H1 (cell line): ENCODE results near the gene GPC6. TPM values are rescaled to one million over a fixed set of nuclear protein-coding genes. Genes with fewer than 3 reads are reported as not detected.

Experiments
- CTCF ChIA-PET: fragments of 300-600 bp; sonication (Branson Sonifier 250); formaldehyde crosslinking; loops from one replicate; lab custom pipeline; 2021; ENCODE audit not compliant: partially characterized antibody; lab: Charles Lee
- POLR2A ChIA-PET: fragments of 300-600 bp; sonication (Branson Sonifier 250); formaldehyde crosslinking; loops from one replicate; lab custom pipeline; 2021; ENCODE audit warnings: inconsistent platforms; ENCODE audit not compliant: partially characterized antibody; lab: Charles Lee
- DNase-seq, 2 experiments: peaks; one replicate each; pipeline versions ENCODE4 v3.0.0 to v3.0.0-alpha.2; 2010 to 2022; ENCODE audit warnings: low spot score in 2 of 2, low read depth in 1 of 2, mixed read lengths in 1 of 2
- FAIRE-seq: peaks from 2 replicates; lab custom pipeline; 2011; peaks lifted over from hg19 to GRCh38; lab: Jason Lieb, UNC
- H2AFZ ChIP-seq: 2 replicates; pipeline ENCODE4 v1.8.1; 2012; ENCODE audit warnings: low read length, inconsistent platforms
- H2AK5ac ChIP-seq: 2 replicates; pipeline ENCODE4 v1.6.1; 2013; ENCODE audit warnings: low read depth, low read length
- H2BK120ac ChIP-seq: replicated peaks from 2 replicates; pipeline ENCODE3; 2013; ENCODE audit warnings: low read depth, low read length, inconsistent platforms
- H2BK12ac ChIP-seq: 2 replicates; pipeline ENCODE4 v1.6.1; 2013; ENCODE audit warnings: low read depth, low read length
- H2BK15ac ChIP-seq: 2 replicates; pipeline ENCODE4 v1.6.1; 2013; ENCODE audit warnings: low read length
- H2BK20ac ChIP-seq: 2 replicates; pipeline ENCODE4 v1.6.1; 2013; ENCODE audit warnings: low read length
- H2BK5ac ChIP-seq: 2 replicates; pipeline ENCODE4 v1.6.1; 2013; ENCODE audit warnings: low read depth, low read length
- H3K14ac ChIP-seq: 2 replicates; pipeline ENCODE4 v1.6.1; 2013; ENCODE audit warnings: inconsistent platforms; ENCODE audit not compliant: insufficient read length
- H3K18ac ChIP-seq: 2 replicates; pipeline ENCODE4 v1.6.1; 2013; ENCODE audit warnings: low read length; ENCODE audit errors: extremely low read depth
- H3K23ac ChIP-seq: 2 replicates; pipeline ENCODE4 v1.6.1; 2013; ENCODE audit warnings: inconsistent platforms; ENCODE audit not compliant: insufficient read length
- H3K23me2 ChIP-seq: 2 replicates; pipeline ENCODE4 v1.6.1; 2013; ENCODE audit warnings: low read depth, low read length
- H3K27ac ChIP-seq: 2 replicates; pipeline ENCODE4 v1.6.1; 2011; ENCODE audit warnings: low read depth, low read length, inconsistent platforms
- H3K27me3 ChIP-seq, 4 experiments: replicated peaks in 1 of 4; 1 replicate in 1 of 4; 2 replicates in 3 of 4; pipeline versions ENCODE4 v1.6.1 to v1.8.1; 2011 to 2013; ENCODE audit warnings: low read length in 3 of 4, mild to moderate bottlenecking in 3 of 4, inconsistent platforms in 2 of 4, mixed read lengths in 2 of 4, moderate library complexity in 1 of 4; ENCODE audit not compliant: control insufficient read depth in 3 of 4, insufficient read depth in 3 of 4; ENCODE audit errors: extremely low read depth in 1 of 4
- H3K36me3 ChIP-seq, 4 experiments: 2 replicates each; pipeline versions ENCODE4 v1.6.1 to v1.8.1; 2011 to 2013; ENCODE audit warnings: mild to moderate bottlenecking in 4 of 4, low read length in 3 of 4, moderate library complexity in 2 of 4, control low read depth in 1 of 4, inconsistent platforms in 1 of 4; ENCODE audit not compliant: insufficient read depth in 4 of 4, control insufficient read depth in 2 of 4
- H3K4ac ChIP-seq: replicated peaks from 2 replicates; pipeline ENCODE3; 2013; ENCODE audit warnings: low read length, low read depth, mixed read lengths, inconsistent platforms; ENCODE audit not compliant: insufficient read length
- H3K4me1 ChIP-seq, 4 experiments: replicated peaks in 1 of 4; 1 replicate in 1 of 4; 2 replicates in 3 of 4; pipeline versions ENCODE4 v1.6.1 to v1.8.1; 2011 to 2013; ENCODE audit warnings: low read length in 3 of 4, inconsistent platforms in 2 of 4, mixed read lengths in 1 of 4; ENCODE audit not compliant: insufficient read depth in 4 of 4, control insufficient read depth in 3 of 4
- H3K4me2 ChIP-seq, 2 experiments: 2 replicates each; pipeline versions ENCODE4 v1.6.1 to v1.8.1; 2011 to 2013; ENCODE audit warnings: low read depth in 2 of 2, low read length in 2 of 2, control low read depth in 1 of 2, inconsistent platforms in 1 of 2, mild to moderate bottlenecking in 1 of 2; ENCODE audit not compliant: insufficient read depth in 1 of 2
- H3K4me3 ChIP-seq, 4 experiments: fragments of 200-600, 300-600 bp in 1 of 4; sonication (generic), shearing (Covaris generic), sonication (Bioruptor Twin) in 1 of 4; 2 replicates each; pipeline versions ENCODE4 v1.5.1 to v1.8.1; 2011 to 2016; ENCODE audit warnings: low read length in 4 of 4, low read depth in 3 of 4, control low read depth in 2 of 4, inconsistent platforms in 2 of 4, mild to moderate bottlenecking in 2 of 4, mixed read lengths in 1 of 4, moderate library complexity in 1 of 4; ENCODE audit not compliant: insufficient read depth in 2 of 4; ENCODE audit errors: extremely low read depth in 1 of 4
- H3K56ac ChIP-seq: replicated peaks from 2 replicates; pipeline ENCODE3; 2013; ENCODE audit warnings: low read depth, mild to moderate bottlenecking, mixed read lengths, low read length, inconsistent platforms; ENCODE audit not compliant: insufficient read length
- H3K79me1 ChIP-seq: 2 replicates; pipeline ENCODE4 v1.6.1; 2013; ENCODE audit warnings: low read depth, low read length, control low read depth
- H3K79me2 ChIP-seq, 2 experiments: 2 replicates each; pipeline versions ENCODE4 v1.6.1 to v1.8.1; 2012 to 2013; ENCODE audit warnings: low read length in 2 of 2, mild to moderate bottlenecking in 2 of 2, inconsistent platforms in 1 of 2; ENCODE audit not compliant: insufficient read depth in 2 of 2, control insufficient read depth in 1 of 2
- H3K9ac ChIP-seq, 4 experiments: replicated peaks in 1 of 4; 1 replicate in 1 of 4; 2 replicates in 3 of 4; pipeline versions ENCODE4 v1.6.1 to v1.8.1; 2011 to 2013; ENCODE audit warnings: low read depth in 3 of 4, low read length in 3 of 4, control low read depth in 2 of 4, mild to moderate bottlenecking in 2 of 4, moderate library complexity in 2 of 4, inconsistent platforms in 1 of 4; ENCODE audit errors: extremely low read depth in 1 of 4
- H3K9me3 ChIP-seq, 2 experiments: 2 replicates each; pipeline versions ENCODE4 v1.6.1 to v1.8.1; 2012 to 2013; ENCODE audit warnings: mild to moderate bottlenecking in 2 of 2, moderate library complexity in 2 of 2, control low read depth in 1 of 2, inconsistent platforms in 1 of 2, low read depth in 1 of 2, low read length in 1 of 2, mixed read lengths in 1 of 2; ENCODE audit not compliant: insufficient read depth in 2 of 2
- H4K20me1 ChIP-seq, 2 experiments: replicated peaks in 1 of 2; 2 replicates each; pipeline versions ENCODE3 to v1.8.1; 2011 to 2013; ENCODE audit warnings: inconsistent platforms in 2 of 2, low read length in 2 of 2, mild to moderate bottlenecking in 1 of 2; ENCODE audit not compliant: insufficient read depth in 2 of 2, control insufficient read depth in 1 of 2
- H4K5ac ChIP-seq: 2 replicates; pipeline ENCODE4 v1.6.1; 2013; ENCODE audit warnings: low read length, low read depth, mixed read lengths, inconsistent platforms; ENCODE audit not compliant: insufficient read length
- H4K8ac ChIP-seq: 2 replicates; pipeline ENCODE4 v1.8.0; 2013; ENCODE audit warnings: mild to moderate bottlenecking, moderate library complexity, low read length, inconsistent platforms; ENCODE audit not compliant: insufficient read depth; ENCODE audit errors: extremely low read depth
- H4K91ac ChIP-seq: replicated peaks from 2 replicates; pipeline ENCODE3; 2013; ENCODE audit warnings: low read length, mixed read lengths, inconsistent platforms; ENCODE audit not compliant: insufficient read length
- GTF2F1 ChIP-seq: IDR thresholded peaks from 2 replicates; pipeline ENCODE4 v1.6.1; 2012; ENCODE audit warnings: low read depth, low read length, improper control_type of control experiment, borderline replicate concordance
- JUN ChIP-seq: IDR thresholded peaks from 2 replicates; pipeline ENCODE4 v1.6.1; 2011; ENCODE audit warnings: low read depth, mild to moderate bottlenecking, improper control_type of control experiment, low read length
- RBBP5 ChIP-seq: IDR thresholded peaks from 2 replicates; pipeline ENCODE4 v1.7.1; 2012; ENCODE audit warnings: low read depth, mild to moderate bottlenecking, inconsistent platforms, low read length, moderate library complexity, borderline replicate concordance
- WGBS, 2 experiments: shearing (Covaris generic) in 1 of 2; methylation state at CpG; one replicate each; pipeline versions ENCODE4 v1.1.6 to v1.1.7; 2013 to 2015; ENCODE audit warnings: low lambda C conversion rate in 2 of 2, mixed read lengths in 2 of 2, inconsistent platforms in 1 of 2, low coverage in 1 of 2, missing lambda C conversion rate in 1 of 2; ENCODE audit not compliant: insufficient replicate concordance in 2 of 2, insufficient coverage in 1 of 2, insufficient read length in 1 of 2; ENCODE audit errors: extremely low coverage in 1 of 2, missing lambda C conversion rate in 1 of 2; 5-methylcytosine and 5-hydroxymethylcytosine counted together
- polyA plus RNA-seq, 7 experiments: library from polyadenylated mRNA; depleted of rRNA in 3 of 7; stranded (reverse) in 5 of 7; unstranded in 2 of 7; fragments of >200 nt in 5 of 7; fragments of 200-250 nt in 2 of 7; gene quantifications; 1 replicate in 5 of 7; 2 replicates in 1 of 7; 4 replicates in 1 of 7; pipeline versions ENCODE4 v1.2.1 to v1.2.3, GENCODE V29; 2011 to 2013; ENCODE audit warnings: missing spikeins in 2 of 7, mixed read lengths in 2 of 7
- total RNA-seq: library from RNA; stranded (reverse); fragmentation: NEBNext Ultra II Directional; extraction: Animal tissue kit (Norgen Biotek cat#: 25700); gene quantifications from 2 replicates; pipeline ENCODE4 v1.2.1, GENCODE V29; 2021

Gene GPC6
- total and polyA plus RNA-seq, 2 of the 8 experiments (the other 6 are each of a cell fraction or from before 2014, with no cell fraction given) = 5.4 to 12.0 TPM

DNA sequence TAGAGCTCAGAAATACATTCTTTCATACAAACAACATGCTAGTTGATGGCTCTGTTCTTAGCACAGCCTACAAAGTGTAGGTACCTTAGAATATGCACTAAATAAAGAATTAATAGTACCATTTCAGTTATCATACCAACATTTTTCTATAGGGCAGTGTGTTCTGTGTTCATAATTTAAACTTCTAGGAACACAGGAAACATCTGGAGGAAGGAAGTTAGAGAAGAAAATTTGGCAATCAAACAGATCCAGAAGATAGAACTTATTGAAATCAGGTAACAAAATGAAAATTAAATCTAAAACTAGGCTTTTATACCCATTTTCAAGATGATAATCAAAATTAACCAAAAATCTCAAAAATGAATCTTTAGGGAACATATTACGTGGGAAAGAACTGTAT lies 725.3 kb downstream of the GPC6 start:
- Histone ChIP-seq H3K23ac (no peak overlapping the region), H2BK120ac (no peak overlapping the region), H3K4me3 (no peak overlapping the region), H3K4ac (no peak overlapping the region), H2BK12ac (no peak overlapping the region), H4K8ac (no peak overlapping the region), H3K9me3 (no peaks in the 10 kb centered on the region), H2AFZ (no peak overlapping the region), H3K56ac (no peak overlapping the region), H3K27me3 (no peaks in the 10 kb centered on the region), H3K36me3 (no peaks in the 10 kb centered on the region), H3K14ac (no peak overlapping the region), H3K23me2 (no peaks in the 10 kb centered on the region), H2BK5ac (no peak overlapping the region), H2BK20ac (no peak overlapping the region), H3K79me1 (no peaks in the 10 kb centered on the region), H4K5ac (no peak overlapping the region), H4K91ac (no peak overlapping the region), H3K79me2 (no peaks in the 10 kb centered on the region), H4K20me1 (no peaks in the 10 kb centered on the region)
- ChIA-PET CTCF (no interaction called here), POLR2A (no interaction called here)
- FAIRE-seq = no peak
- no peak for DNase-seq
- 96% methylated on average over 1 of the region's 1 CpG; no CpG with 5 or more reads in 1 of the 2 experiments for WGBS, 2 experiments
- TF ChIP-seq JUN (no peak), GTF2F1 (no peak), RBBP5 (no peak)
- TF ChIP-seq, all 59 proteins: peak for 0
- no peak overlapping the region for H3K27ac ChIP-seq
- no peak overlapping the region for H3K9ac ChIP-seq
- no peak overlapping the region for H3K4me2 ChIP-seq
- H2BK15ac ChIP-seq = no peak overlapping the region
- 0 out of 7 replicates have a peak, but pooled peaks cover 0 to 2% (median 0%) of the 10 kb centered on the region in 4 experiments for H3K4me1 ChIP-seq
- no peak overlapping the region for H2AK5ac ChIP-seq
- H3K18ac ChIP-seq = no peak overlapping the region
